RPMI8226 (cell line): ENCODE data around the gene C6orf47.
A peak's percentile ranks its signal among the peaks of the same experiment; 100 is the strongest.

Experiments
- DNase-seq: peaks from one replicate; pipeline ENCODE4 v3.0.0-alpha.2; 2015

The C6orf47 gene

GRCh38 chr6:31687321-31687720 lies 26.7 kb upstream of the C6orf47 start:
- no peak for DNase-seq

GRCh38 chr6:31686483-31686882 lies 25.9 kb upstream of the C6orf47 start:
- no peak for DNase-seq

- no peak for DNase-seq
These were observed 23.0 kb upstream of the C6orf47 start for GRCh38 chr6:31683591-31683990.

GRCh38 chr6:31681135-31681671 lies 20.6 kb upstream of the C6orf47 start:
- peak; percentile 68 for DNase-seq

GRCh38 chr6:31680226-31681134 lies 19.9 kb upstream of the C6orf47 start, which contains the start of gene LY6G5C:
LY6G5C (minus strand) TSS chr6:31681067; CDS start chr6:31680373, 694 bp downstream.
- peak; percentile 77 for DNase-seq

- DNase-seq: peak; percentile 81
These were observed 17.4 kb upstream of the C6orf47 start for GRCh38 chr6:31677955-31678354.

GRCh38 chr6:31676904-31677303 lies 16.3 kb upstream of the C6orf47 start:
- no peak for DNase-seq

- DNase-seq: peak; percentile 34
These were observed 15.8 kb upstream of the C6orf47 start for GRCh38 chr6:31676322-31676903.

- no peak for DNase-seq
These were observed 9.1 kb upstream of the C6orf47 start, which contains the start of gene LY6G5B for GRCh38 chr6:31669676-31670075. LY6G5B (plus strand) TSS chr6:31669976; CDS start chr6:31670951, 975 bp downstream.

GRCh38 chr6:31666337-31666965 lies 5.9 kb upstream of the C6orf47 start:
- no peak for DNase-seq

GRCh38 chr6:31665501-31666336 lies 5.1 kb upstream of the C6orf47 start, which contains the start of gene CSNK2B:
CSNK2B (plus strand) TSS chr6:31666080; CDS start chr6:31666832, 752 bp downstream.
- peak; percentile 98 for DNase-seq

- peak; percentile 95 for DNase-seq
These were observed 4.4 kb upstream of the C6orf47 start, which contains the start of gene GPANK1 for GRCh38 chr6:31664790-31665500. GPANK1 (minus strand) TSS chr6:31664997; CDS start chr6:31664478, 519 bp downstream.

GRCh38 chr6:31663961-31664789 lies 3.6 kb upstream of the C6orf47 start:
- DNase-seq: no peak

- DNase-seq: no peak
These were observed 2.8 kb upstream of the C6orf47 start for GRCh38 chr6:31663126-31663960.

- no peak for DNase-seq
These were observed 1.6 kb upstream of the C6orf47 start for GRCh38 chr6:31662124-31662723.

- no peak for DNase-seq
These were observed 915 bp upstream of the C6orf47 start for GRCh38 chr6:31661262-31662123.

- peak; percentile 40 for DNase-seq
These were observed 763 bp downstream of the C6orf47 start for GRCh38 chr6:31659649-31660380.
